ENCODE measurements around the gene CACNA1G. TPM values are rescaled to one million over a fixed set of nuclear protein-coding genes. Genes with fewer than 3 reads are reported as not detected.

Gene CACNA1G
- total RNA-seq, 1 donor from 2014 or later = 1.6 TPM

- Histone ChIP-seq H2AFZ (replicated peaks) (no peak overlapping the region), H3K9me3 (ENCODE audit: low read depth) (no peaks in the 10 kb centered on the region), H3K36me3 (no peaks in the 10 kb centered on the region), H4K20me1 (ENCODE audit: low read depth) (no peaks in the 10 kb centered on the region), H3K4me2 (no peak overlapping the region), H3K4me1 (no peaks in the 10 kb centered on the region), H3K4me3 (no peak overlapping the region), H3K9ac (no peak overlapping the region), H3K27ac (no peak overlapping the region), H3K27me3 (no peaks in the 10 kb centered on the region), H3K79me2 (ENCODE audit: low read depth) (no peaks in the 10 kb centered on the region), H3F3A (ENCODE audit: low read depth) (no peaks in the 10 kb centered on the region)
- Mint-ChIP-seq H3K27ac (no peak overlapping the region), H3K27me3 (ENCODE audit: insufficient read depth, low read depth) (peaks cover 3% of the 10 kb centered on the region), H3K36me3 (no peaks in the 10 kb centered on the region), H3K4me3 (no peak overlapping the region), H3K4me1 (no peaks in the 10 kb centered on the region), H3K9me3 (no peaks in the 10 kb centered on the region)
- no peak for DNase-seq (ENCODE audit: low spot score)
- TF ChIP-seq CTCF (IDR thresholded peaks at IDR 0.05) (no peak), EZH2 (IDR thresholded peaks at IDR 0.05) (no peak), EZH2phosphoT487 (IDR thresholded peaks at IDR 0.05) (no peak)
Measured at GRCh38 chr17:50653738-50654137, 93.2 kb downstream of the CACNA1G start.

DNA sequence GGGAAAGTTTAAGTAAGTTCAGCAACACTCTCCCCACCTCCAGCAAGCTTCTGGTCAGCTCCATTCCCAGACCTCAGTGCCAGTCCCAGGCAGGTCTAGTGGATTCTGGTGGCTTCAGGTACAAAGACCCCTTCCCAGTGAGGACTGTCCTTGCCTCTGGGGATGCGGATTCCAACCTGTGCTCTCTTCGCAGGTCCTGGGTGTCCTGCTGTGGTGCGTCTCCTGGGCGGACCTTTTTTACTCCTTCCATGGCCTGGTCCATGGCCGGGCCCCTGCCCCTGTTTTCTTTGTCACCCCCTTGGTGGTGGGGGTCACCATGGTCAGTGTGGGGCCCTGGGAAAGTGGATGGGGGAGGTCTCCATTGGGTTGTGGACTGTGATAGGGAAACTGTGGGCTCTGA lies 96.0 kb downstream of the CACNA1G start:
- H3K27ac ChIP-seq = no peak overlapping the region
- no peak overlapping the region for H3K9ac ChIP-seq
- H3K27me3 ChIP-seq = no peaks in the 10 kb centered on the region
- Mint-ChIP-seq H3K4me3 (no peak overlapping the region), H3K9me3 (no peaks in the 10 kb centered on the region), H3K4me1 (peaks cover 6% of the 10 kb centered on the region), H3K27me3 (ENCODE audit: insufficient read depth, low read depth) (peaks cover 7% of the 10 kb centered on the region), H3K27ac (peak overlapping the region; percentile 46), H3K36me3 (no peaks in the 10 kb centered on the region)
- H3K79me2 ChIP-seq (ENCODE audit: low read depth) = no peaks in the 10 kb centered on the region
- no peak for DNase-seq (ENCODE audit: low spot score)
- no peaks in the 10 kb centered on the region for H3K9me3 ChIP-seq (ENCODE audit: low read depth)
- peaks cover under 1% of the 10 kb centered on the region for H3K4me1 ChIP-seq
- no peak overlapping the region for H2AFZ ChIP-seq (replicated peaks)
- H3K4me3 ChIP-seq = no peak overlapping the region
- no peak overlapping the region for H3K4me2 ChIP-seq
- H3F3A ChIP-seq (ENCODE audit: low read depth) = no peaks in the 10 kb centered on the region
- H4K20me1 ChIP-seq (ENCODE audit: low read depth) = no peaks in the 10 kb centered on the region
- TF ChIP-seq EZH2phosphoT487 (IDR thresholded peaks at IDR 0.05) (no peak), EZH2 (IDR thresholded peaks at IDR 0.05) (no peak), CTCF (IDR thresholded peaks at IDR 0.05) (no peak)
- H3K36me3 ChIP-seq = no peaks in the 10 kb centered on the region

DNA sequence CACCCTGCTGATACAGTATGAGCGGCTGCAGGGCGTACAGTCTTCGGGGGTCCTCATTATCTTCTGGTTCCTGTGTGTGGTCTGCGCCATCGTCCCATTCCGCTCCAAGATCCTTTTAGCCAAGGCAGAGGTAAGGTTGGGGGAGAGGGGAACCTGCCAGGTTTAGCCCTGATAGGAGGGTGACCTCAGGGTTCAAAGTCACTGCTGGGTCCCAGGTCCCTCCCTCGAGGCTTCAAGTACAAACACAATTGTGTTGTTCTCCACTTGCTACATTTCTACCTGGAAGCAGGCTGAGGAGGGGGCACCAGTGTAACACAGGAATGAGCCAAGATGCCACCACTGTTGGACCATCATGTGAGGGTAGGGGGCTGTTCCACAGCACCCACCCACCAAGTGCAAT lies 96.5 kb downstream of the CACNA1G start:
- no peaks in the 10 kb centered on the region for H3K9me3 Mint-ChIP-seq
- TF ChIP-seq EZH2phosphoT487 (IDR thresholded peaks at IDR 0.05) (no peak), EZH2 (IDR thresholded peaks at IDR 0.05) (no peak), CTCF (IDR thresholded peaks at IDR 0.05) (no peak)

More for the DNA sequence above, 96.5 kb downstream of the CACNA1G start:
- Mint-ChIP-seq H3K4me1 (peaks cover 12% of the 10 kb centered on the region), H3K36me3 (no peaks in the 10 kb centered on the region), H3K27ac (no peak overlapping the region), H3K4me3 (no peak overlapping the region), H3K27me3 (ENCODE audit: insufficient read depth, low read depth) (peaks cover 7% of the 10 kb centered on the region)
- Histone ChIP-seq H3F3A (ENCODE audit: low read depth) (no peaks in the 10 kb centered on the region), H3K27me3 (no peaks in the 10 kb centered on the region), H3K27ac (no peak overlapping the region), H3K9ac (no peak overlapping the region), H3K9me3 (ENCODE audit: low read depth) (no peaks in the 10 kb centered on the region), H3K4me3 (no peak overlapping the region), H2AFZ (replicated peaks) (no peak overlapping the region), H3K79me2 (ENCODE audit: low read depth) (no peaks in the 10 kb centered on the region), H3K4me1 (peaks cover 3% of the 10 kb centered on the region), H3K4me2 (no peak overlapping the region), H3K36me3 (no peaks in the 10 kb centered on the region), H4K20me1 (ENCODE audit: low read depth) (no peaks in the 10 kb centered on the region)
- no peak for DNase-seq (ENCODE audit: low spot score)
